ENCODE results near the gene RLN2. TPM values are rescaled to one million over a fixed set of nuclear protein-coding genes. Genes with fewer than 3 reads are reported as not detected.

The RLN2 gene
- total RNA-seq, 4 donors from 2014 or later = not detected

GRCh38 chr9:5278486-5278885, 26.0 kb downstream of the RLN2 start:
- no peak for TF ChIP-seq POLR2A (IDR thresholded peaks at IDR 0.05)
- TF ChIP-seq CTCF (IDR thresholded peaks at IDR 0.05) = no peak
- TF ChIP-seq POLR2AphosphoS5 (IDR thresholded peaks at IDR 0.05) = no peak
- TF ChIP-seq EP300 (IDR thresholded peaks at IDR 0.05) = no peak
- 78% methylated on average over 2 of the region's 2 CpGs for WGBS

DNA sequence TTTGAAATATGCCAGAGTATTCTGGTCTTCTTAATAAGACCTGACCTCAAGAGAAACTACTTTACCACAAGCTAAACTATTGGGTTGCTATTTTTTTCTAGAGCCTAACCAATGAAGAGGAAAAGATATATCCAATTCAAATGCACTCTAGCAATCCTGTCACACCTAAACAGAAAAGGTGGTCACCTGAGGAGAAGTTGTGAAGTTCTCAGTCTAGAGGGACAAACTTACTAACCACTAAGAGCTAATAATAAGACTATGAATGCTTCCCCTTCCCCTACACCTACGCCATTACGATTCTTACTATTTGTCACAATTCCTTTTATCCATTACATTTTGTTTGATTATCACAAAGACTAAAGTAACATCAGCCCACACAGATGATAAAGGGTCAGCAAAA, 29.7 kb downstream of the RLN2 start:
- 98% methylated on average over 2 of the region's 2 CpGs for WGBS
- no peak for TF ChIP-seq CTCF (IDR thresholded peaks at IDR 0.05)
- no peak for TF ChIP-seq POLR2AphosphoS5 (IDR thresholded peaks at IDR 0.05)
- TF ChIP-seq POLR2A (IDR thresholded peaks at IDR 0.05) = no peak
- TF ChIP-seq EP300 (IDR thresholded peaks at IDR 0.05) = no peak
- H3K27me3 ChIP-seq = no peaks in the 10 kb centered on the region

More at GRCh38 chr9:5278486-5278885, 26.0 kb downstream of the RLN2 start:
- Histone ChIP-seq H3K4me3 (no peak overlapping the region), H3K4me1 (no peaks in the 10 kb centered on the region), H3K27ac (no peak overlapping the region), H3K27me3 (no peaks in the 10 kb centered on the region), H3K9me3 (no peaks in the 10 kb centered on the region), H3K36me3 (no peaks in the 10 kb centered on the region)
- DNase-seq (ENCODE audit: low spot score in 2 of 2) = no peak

DNA sequence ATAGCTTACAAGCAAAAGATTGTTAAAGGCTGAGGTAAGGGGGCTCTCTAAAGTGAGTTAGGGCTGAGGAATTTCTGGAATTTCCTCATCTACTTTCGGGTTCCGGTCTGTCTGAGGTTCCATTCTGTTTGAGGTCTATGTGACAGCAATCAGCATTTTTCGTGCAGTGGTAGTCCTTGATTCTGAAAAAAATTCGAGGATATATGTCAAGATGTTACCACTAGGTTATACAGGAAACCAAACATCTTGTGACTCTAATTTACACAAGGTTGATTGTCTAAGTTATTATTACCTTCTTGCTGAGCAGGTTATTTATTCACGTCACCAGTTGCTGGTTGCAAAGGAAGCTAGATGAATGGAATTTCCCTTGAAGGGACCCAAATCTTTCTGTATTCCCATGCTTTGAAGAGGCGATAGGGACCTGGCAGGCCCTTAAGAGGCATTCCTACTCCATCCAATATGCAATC, 35.2 kb downstream of the RLN2 start:
- Histone ChIP-seq H3K4me3 (no peak overlapping the region), H3K36me3 (no peaks in the 10 kb centered on the region), H3K27me3 (no peaks in the 10 kb centered on the region), H3K4me1 (no peaks in the 10 kb centered on the region), H3K27ac (no peak overlapping the region), H3K9me3 (no peaks in the 10 kb centered on the region)
- WGBS = 45% methylated on average over 6 of the region's 6 CpGs
- no peak for DNase-seq (ENCODE audit: low spot score in 2 of 2)
- TF ChIP-seq POLR2A (IDR thresholded peaks at IDR 0.05) (no peak), EP300 (IDR thresholded peaks at IDR 0.05) (no peak), POLR2AphosphoS5 (IDR thresholded peaks at IDR 0.05) (no peak), CTCF (IDR thresholded peaks at IDR 0.05) (no peak)

More for the DNA sequence above, 29.7 kb downstream of the RLN2 start:
- H3K9me3 ChIP-seq = no peaks in the 10 kb centered on the region
- DNase-seq (ENCODE audit: low spot score in 2 of 2) = no peak
- no peak overlapping the region for H3K4me3 ChIP-seq
- H3K27ac ChIP-seq = no peak overlapping the region
- H3K36me3 ChIP-seq = no peaks in the 10 kb centered on the region
- H3K4me1 ChIP-seq = no peaks in the 10 kb centered on the region

DNA sequence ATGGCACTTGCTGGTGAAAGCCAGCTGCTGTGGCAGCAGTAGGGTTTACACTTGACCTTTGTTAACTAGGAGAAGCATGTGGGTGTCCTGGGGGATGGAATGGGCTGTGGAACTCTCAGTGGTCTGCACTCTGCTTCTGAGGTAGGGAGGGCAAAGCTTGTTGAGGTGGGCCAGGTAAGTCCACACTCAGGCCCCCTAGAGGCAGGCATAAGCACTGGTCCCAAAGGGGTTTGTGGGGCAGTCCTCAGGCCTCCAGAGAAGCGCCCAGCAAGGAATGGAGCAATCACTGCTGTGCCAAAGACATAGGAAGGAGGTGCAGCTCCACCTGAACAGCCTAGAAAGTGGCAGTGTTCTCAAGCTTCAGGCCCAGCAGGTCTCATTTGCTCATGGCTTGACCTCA, 38.6 kb downstream of the RLN2 start:
- TF ChIP-seq EP300 (IDR thresholded peaks at IDR 0.05) (no peak), CTCF (IDR thresholded peaks at IDR 0.05) (no peak), POLR2AphosphoS5 (IDR thresholded peaks at IDR 0.05) (no peak), POLR2A (IDR thresholded peaks at IDR 0.05) (no peak)
- Histone ChIP-seq H3K4me1 (no peaks in the 10 kb centered on the region), H3K4me3 (no peak overlapping the region), H3K36me3 (no peaks in the 10 kb centered on the region), H3K27me3 (no peaks in the 10 kb centered on the region), H3K9me3 (no peaks in the 10 kb centered on the region), H3K27ac (no peak overlapping the region)
- no peak for DNase-seq (ENCODE audit: low spot score in 2 of 2)
- WGBS = no CpG with 5 or more reads among the region's 1 CpG

- Histone ChIP-seq H3K27ac (no peak overlapping the region), H3K4me3 (no peak overlapping the region), H3K9me3 (no peaks in the 10 kb centered on the region), H3K4me1 (no peaks in the 10 kb centered on the region), H3K36me3 (no peaks in the 10 kb centered on the region), H3K27me3 (no peaks in the 10 kb centered on the region)
- DNase-seq (ENCODE audit: low spot score in 2 of 2) = no peak
- no peak for TF ChIP-seq EP300 (IDR thresholded peaks at IDR 0.05)
- TF ChIP-seq POLR2A (IDR thresholded peaks at IDR 0.05) = no peak
- TF ChIP-seq CTCF (IDR thresholded peaks at IDR 0.05) = no peak
- TF ChIP-seq POLR2AphosphoS5 (IDR thresholded peaks at IDR 0.05) = no peak
Observed at GRCh38 chr9:5264219-5264595, 40.3 kb downstream of the RLN2 start.

All from suprapubic skin (tissue), 4 donors.